Measurements from ENCODE around the gene HOXA3. TPM values are rescaled to one million over a fixed set of nuclear protein-coding genes. Genes with fewer than 3 reads are reported as not detected.

The HOXA3 gene
- total RNA-seq, 1 donor from 2014 or later, result 4.9 TPM

DNA sequence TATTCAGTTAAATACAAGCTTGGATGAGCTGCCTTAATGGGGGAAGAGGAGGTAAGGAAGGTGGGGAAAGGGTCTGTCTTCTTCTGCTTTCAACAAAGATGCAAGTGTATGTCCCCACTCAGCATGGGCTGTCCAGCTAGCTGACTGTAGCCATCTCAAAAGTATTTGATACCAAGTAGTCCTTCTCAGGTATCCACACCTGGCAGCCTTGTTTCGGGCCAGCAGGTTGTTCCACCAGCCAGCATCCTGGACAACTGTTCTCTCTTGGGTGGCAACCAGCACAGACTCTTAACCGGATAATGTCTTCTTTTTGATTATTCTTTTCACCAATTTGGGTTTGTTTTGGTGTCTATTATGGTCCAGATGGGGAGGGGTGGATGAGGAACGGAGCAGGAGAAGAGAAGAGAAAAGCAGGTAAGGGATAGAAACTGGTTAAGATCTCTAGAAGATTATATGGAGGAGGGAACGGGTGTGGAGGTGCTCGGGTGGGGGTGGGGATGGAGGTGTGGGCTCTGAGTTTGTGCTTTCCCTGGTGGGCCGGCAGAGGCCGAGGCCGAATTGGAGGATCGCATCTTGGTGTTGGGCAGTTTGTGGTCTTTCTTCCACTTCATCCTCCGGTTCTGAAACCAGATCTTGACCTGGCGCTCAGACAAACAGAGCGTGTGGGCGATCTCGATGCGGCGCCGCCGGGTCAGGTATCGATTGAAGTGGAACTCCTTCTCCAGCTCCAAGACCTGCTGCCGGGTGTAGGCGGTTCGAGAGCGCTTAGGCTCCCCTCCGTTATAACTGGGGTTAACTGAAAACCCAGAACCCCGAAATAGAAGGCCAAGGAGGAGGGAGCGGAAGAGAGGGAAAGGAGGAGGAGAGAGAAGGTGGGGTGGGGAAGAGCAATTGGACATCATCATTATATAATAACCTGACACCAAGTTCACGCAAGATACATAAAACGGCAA is 23.3 kb downstream of the HOXA3 start:
- DNase-seq, result no peak

DNA sequence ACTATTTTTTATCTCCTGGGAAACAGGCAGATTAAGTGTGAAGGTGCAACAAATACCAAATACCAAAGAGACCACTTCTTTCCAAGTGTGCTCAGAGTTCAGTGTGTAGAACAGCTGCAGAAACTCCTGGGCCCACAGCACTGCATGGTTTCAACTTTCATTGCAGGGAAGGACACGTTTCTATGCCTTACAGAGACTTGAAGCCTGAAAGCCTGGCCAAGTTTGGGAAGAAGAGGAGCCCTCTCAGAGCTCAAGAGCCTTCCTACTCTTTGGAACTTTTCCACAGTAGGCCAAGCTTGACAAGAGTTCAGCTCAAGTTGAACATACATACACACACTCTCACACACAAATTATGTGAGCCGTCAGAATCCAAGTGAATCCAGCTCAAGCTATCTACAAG is 24.3 kb downstream of the HOXA3 start:
- DNase-seq, result peak; percentile 52

DNA sequence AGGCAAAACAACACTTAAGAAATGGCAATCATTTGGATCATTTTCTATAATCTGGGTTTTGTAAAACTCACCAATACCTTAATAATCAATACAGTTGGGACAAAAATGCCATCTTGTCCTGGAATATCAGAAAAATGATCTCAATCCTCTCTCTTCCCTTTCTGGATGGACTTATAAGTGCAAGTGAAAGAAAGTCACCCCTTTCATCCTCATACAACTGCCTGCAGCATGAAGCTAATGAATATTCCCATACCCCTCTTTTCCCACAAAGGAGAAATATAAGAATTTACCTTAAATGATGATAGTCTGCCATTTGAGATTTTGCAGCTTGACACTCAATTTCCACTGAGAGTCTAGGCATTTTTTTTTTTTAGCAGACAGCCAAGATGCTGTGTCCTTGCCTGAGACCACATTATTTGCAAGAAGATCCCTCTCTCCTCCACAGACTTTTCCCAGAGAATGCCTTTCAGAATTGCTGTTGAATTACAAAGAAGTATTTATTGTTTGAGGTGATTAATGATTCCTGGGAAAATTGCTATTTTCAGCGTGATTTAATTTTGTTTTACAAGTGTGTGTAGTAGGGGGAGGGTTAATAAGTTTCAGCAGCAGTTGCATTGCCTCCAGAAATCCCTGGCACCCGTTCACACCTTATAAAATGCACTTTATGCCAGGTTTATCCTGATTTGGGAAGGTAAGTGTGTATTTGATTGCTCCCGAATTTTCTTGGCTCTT is 25.6 kb downstream of the HOXA3 start:
- DNase-seq, result no peak

DNA sequence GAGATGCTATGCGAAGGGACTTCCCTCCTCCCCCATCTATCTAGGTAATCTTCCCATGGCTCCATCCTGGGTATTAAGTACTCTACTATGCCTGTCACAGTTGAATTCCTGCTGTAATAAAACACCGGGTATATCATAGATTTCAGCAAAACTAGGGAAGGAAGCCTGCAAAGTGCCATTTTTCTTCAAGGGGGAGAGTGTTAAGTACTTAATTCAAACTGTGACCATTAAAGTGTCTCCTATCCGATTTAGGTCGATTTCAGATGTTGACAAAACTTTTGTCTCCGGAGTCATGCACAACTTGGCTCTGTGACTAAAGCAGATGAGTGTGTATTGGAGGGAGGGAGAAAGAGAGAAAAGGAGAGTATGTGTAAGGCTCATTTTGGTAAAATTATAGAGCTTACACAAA is 26.4 kb downstream of the HOXA3 start:
- no peak for DNase-seq

DNA sequence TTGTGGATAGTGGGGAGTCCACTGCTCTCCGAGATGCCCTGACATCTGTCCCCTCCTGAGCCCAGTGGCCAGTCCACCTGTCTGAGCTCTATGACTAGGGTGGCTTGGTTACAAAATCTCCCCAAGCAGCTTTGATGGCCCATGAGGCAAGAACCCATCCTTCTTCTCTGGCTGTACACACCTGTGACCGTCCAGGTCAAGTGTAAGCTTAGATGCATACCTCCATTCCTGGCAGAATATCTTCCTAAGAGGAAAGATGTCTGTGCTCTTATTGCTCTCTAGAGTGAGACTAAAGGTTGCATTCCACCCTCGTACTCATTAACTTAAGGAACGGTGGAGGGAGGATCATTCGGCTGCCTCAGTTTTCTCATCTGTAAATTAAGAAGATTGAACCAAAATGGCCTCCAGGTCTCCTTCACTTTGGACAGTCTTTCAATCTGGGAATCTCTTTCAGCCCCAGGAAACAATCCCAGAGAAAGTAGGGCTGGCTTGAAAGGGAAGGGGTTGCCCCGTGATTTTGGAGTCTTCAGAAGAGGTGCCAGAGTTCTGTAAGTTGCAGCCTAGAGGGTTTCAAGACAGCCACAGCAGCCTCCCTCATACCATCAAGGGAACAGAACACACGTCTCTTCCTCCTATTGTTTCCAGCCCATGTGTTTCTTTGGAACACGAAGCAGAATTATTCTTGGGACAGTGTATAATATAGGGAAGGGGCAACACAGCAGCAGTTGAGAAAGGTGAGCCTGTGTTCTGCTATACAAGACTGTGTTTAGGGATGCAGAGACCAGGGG is 27.3 kb downstream of the HOXA3 start:
- no peak for DNase-seq

DNA sequence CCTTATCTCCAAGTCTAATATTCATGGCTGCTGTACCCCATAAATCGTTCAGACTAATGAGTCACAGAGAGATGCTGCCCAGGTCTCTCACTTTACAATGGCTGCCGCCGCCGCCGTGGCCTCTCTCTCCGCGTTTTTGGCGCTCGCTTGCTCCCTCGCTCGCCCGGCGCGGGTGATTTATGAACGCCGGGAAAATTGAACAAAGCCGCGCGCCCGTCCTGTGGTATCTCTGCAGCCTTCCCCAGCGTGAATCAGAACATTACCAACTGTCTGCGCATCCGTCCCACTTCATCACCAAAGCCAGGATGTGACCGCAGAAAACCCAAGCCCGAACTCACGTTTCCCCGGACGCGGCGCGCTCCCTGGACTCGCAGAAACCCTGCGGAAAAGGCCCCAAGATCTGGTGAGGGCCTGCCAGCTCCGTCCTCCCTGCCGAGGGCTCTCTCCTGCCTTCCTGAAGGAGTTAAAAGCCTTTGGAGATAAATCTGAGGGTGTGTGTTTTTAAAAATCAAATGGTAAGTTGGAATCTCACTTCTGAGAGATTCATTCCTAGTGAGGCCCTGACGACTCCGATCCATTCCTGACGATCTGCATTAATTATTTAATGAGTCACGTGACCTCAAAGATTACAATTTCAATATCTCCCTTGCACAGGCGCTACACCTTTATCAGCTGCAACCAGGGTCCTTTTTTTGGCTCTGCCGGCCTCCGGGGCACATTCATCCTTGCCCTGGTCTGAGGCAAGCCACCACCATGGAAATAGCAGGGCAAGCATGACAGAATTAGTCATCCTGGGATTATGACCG is 28.1 kb downstream of the HOXA3 start:
- no peak for DNase-seq

DNA sequence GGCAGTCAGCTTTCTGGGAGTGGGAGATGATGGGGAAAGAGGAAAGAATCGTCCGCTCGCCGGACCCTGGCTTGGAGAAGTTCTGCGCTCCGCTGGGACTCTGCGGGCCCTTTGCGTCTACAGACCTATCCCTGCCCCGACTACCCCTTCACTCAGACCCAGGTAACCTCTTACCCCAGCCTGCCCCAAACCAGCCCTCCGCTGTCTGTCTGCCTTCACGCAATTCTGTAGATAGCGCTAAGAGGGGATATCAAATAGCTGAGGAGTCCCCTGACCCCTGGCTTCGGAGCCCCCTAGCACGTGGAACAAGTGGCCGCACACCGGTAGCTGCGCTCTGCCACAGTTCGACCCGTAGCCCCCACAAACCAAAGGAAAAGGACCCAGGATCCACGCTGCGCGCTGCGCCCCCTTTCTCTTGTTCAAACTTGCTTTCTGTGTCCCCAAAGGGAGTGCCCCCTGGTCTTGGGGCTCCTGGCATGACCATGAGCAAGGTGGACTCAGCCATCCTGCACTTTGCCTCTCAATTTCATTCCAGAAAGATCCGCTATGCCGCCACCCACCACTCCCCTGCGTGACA is 28.8 kb downstream of the HOXA3 start:
- no peak for DNase-seq

DNA sequence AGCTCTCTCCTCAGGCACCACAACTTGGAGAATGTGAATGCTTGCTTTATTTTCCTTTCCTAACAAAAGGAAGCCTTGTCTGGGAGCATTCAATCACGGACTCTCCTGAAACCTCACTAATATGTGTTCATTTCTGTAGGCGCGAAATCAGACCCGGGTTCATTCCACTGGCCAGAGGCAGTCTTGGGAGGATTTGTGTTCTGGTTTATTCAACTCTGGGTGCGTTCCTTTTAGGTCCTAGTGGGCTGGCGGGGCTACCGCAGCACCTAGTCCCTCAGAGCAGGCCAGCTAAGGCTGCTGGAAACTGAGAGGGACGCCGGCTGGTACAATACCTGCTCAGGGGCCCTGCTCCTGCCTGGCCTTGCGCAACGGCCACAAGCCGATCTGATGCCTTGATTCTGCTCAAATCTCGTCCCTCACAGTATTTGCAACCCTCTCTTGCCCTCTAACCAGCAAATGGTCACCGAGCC is 29.3 kb downstream of the HOXA3 start:
- no peak for DNase-seq

DNA sequence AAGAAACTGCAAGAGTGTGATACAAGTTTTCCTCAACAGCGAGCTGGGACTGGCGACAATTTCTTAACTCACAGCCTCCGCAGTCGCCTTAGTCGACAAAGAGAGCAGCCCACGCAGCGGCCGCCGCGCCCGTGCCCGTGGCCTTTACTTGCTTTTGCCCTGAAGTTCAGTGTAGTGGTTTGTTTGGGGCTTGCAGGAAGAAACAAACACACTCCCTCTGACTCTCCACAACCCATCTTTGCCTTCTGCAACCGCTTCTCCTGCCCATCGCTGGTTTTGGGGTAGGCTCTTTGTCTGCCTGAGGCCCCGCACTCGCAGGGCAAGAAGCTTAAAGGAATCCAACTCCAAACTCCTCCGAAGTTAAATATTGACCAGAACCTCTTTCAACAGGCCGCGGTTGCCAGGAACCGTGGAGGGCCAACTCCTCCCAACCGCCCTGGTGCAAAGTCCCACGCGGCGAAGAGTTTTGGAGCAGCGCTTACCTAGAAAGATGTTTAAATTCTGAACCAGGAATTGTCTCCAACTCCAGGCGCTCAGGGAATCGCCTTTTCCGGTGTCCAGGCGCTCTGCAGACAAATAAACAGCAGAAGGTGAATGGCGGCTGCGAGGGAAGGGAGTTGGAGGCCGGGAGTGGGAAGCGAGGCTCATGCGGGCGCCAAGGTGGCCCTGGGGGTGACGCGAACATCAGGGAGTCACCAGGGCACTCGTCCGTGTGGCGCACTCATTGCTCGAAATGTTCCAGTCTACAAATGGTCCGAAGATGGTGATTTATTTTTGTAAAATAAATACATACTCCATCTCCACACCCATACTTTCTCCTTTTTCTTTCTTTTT is 30.1 kb downstream of the HOXA3 start:
- DNase-seq, result no peak

DNA sequence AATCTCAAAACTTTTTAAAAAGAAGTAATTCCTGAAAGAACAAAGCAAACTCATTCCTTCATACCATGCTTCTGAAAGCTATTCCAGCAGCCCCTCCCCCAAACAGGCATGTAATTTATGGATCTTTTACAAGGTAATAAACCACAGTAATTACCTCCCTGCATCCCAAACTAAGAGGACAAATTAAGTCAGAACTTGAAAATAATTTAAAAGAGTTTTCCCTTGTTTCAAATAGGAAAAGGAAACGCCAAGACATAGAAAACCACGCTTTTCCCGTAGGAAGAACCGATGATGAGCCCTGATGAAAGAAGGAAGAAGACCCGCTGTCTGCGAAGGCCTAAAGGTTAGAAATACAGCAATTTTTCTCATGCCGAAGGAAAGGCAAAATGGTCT is 30.7 kb downstream of the HOXA3 start:
- no peak for DNase-seq

DNA sequence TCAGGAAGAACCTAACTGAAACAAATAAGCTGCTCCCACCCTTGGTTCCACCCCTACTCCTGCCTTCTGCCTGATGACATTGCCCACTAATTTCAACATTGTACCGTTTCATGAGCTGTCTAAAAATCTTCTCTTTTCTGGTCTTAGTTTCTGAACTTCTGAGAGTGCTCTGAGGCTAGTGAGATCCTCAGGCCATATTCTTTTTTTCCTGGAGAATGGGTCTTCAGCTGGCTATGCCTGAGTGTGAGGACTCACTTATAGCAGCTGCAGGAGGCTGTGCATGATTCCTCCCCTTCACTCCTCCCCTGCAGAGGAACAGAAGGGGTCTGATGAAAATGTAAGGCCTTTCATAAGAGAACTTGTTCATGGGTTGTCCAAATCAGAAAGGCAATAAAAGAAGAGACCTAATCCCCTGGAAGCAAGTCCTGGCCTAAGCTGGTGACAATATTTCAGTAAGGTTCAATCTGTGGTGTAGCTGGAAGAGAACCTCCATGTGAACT is 32.9 kb downstream of the HOXA3 start:
- DNase-seq, result no peak

DNA sequence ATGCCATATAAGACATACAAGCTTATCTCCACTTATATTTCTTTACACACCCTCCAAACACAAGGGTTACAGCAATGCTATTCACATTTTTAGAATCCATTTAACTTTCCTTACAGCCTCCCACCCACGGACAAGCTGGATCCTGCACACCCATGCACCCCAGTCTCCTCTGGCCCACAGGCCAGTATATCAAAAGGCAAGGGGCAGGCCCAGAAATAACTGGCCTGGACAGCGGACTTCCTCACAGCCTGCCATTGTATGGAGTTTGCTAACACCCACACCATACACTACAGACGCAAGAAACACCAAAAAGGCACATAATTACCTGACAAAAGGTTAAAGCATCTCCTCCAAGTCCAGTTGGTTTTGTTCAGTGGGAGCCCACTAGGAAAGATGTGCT is 33.8 kb downstream of the HOXA3 start:
- no peak for DNase-seq

DNA sequence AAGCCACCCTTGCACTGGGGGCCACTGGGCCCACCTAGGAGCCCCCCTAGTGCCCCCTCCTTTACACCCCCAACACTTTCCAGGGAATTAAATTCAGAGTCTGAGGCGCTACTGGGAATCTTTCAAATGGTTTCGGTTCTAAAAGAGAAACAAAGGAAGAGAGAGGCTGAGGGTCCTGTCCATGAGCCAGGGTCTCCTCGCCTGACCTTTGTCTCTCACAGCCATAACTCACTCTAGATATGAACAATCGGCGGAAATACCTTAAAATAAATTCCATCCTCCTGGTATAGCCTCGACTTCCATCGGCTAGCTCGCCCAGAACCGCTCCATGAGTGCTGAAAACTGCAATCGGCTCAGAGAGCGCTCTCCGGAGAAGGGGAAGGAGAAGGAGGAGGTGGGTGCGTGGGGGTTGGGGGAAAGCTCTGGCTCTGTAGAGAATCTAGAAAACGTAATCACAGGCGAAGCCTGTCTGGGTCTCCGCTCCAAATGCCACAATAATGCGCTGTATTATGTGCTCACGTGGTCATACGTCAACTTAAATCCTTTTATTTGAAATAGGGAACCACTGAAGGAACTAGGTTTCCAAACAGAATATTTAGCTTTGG is 34.4 kb downstream of the HOXA3 start:
- DNase-seq, result no peak

DNA sequence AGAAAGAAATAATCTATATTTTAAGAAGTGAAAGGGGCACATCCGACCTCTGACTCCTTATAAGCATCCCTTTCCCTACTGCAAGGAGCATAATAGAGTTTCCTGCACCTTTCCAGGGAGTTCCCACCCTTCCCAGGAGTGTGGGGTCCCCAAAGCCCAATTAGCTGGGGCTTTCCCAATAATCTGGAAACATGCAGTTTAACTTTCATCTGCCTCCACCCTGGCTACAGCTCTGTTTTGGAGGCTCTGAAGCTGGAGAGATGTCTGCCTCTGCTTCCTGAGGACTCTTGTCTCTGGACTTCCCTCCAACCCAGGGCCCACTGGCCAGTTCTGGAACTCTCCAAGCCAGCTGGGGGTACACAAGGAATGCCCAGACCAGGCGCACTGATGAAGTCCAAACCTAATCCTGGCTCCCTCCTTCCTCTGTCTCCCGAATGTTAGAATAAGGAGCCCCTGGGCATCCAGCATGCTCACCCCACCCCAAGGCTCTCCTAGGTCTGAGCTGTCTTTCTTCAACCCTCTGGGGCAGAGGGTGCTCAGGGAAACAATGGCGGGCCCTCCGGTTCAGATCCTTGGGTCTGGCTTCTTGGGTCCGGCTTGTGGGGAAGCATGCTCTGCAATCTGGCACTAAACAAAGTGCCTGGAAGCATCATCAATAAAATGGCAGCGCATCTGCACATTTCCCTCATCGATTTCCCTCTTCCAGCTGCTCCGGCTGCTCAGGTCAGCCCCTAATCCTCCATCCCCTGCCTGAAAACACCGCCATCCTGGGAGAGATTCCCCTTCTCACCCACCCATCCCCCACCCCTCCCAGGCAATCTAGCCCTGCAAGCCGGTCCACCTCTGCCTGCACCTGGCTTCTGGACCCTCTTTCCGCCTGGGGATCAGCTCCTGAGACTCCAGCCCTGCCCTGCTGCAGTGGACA is 35.2 kb downstream of the HOXA3 start:
- no peak for DNase-seq

DNA sequence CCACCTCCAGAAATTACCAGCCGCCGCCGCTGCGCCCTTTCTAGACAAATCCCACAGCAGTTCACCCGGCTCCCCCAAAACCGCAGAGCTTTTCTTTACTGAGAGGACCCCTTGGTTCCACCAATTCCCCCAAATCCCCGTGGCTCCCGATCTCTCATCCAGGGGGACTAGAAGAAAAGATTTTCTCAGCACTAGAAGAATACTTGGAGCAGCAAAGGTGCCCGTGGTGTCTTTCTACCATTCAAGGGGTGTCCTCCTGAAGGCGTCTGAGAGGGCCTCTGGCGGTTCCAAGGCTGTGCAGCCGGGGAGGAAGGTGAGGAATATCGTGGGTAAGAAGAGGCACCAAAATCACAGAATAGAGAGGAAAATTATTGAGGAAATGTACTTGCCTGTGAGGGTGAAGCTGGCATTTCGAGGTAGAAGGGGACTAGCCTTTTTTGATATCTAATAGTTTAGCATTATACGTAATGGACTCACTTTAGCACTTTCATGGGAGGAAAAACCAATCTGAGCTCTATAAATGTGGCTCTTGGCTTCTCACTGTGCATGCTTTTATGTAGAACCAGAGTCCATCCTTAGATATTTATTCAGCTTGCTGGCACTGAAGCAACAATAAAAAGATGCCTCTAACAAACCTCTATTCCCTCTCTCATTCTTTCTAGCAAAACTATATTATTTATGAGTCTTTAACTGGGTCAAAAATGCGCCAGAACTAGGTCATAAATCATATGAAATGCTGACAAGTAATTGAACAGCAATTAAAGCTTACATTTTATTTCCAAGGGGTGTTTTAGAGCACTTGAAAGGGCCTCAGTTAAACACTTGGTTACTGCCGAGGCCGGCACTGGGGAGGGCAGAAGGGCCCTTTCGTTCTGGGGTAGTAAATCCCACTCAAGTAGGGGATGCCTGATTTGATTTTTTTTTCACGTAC is 36.1 kb downstream of the HOXA3 start:
- no peak for DNase-seq

DNA sequence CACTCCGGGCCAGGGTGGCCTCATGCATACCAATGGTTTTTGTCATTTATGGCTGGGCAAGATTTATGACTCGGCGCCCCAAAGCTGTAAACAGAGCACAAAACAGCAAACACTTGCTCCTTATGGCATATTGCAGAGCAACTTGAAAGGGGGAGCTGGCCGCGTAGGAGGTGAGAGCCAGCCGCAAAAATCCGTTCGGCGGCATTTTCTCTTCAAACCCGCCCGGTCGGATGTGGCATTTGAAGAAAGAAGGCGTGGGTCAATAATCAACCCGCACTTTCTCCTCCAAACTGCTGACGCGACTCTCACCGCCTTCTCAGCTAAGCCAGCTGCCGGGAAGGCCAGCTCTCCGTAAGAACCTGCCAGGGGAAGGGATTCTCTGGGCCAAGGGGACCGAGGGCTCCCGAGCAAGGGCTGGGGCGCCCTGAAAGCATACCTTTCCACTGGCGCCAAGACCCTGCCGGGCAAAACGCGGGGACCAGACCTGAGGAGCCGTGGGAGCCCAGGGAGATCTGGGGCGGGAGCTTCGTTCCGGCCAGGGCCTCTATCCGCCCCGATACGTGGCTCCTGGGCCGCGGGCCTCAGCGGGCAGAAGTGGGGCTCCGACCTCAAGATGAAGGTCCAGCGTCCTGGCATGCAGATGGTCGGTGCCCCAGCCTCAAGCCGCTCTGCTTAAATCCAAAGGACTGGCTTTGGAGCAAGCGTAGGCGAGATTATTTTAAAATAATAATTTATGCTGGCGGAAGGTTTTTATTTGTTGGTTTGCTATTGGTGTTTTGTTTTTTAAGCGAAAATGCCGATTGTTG is 37.0 kb downstream of the HOXA3 start:
- DNase-seq, result no peak

DNA sequence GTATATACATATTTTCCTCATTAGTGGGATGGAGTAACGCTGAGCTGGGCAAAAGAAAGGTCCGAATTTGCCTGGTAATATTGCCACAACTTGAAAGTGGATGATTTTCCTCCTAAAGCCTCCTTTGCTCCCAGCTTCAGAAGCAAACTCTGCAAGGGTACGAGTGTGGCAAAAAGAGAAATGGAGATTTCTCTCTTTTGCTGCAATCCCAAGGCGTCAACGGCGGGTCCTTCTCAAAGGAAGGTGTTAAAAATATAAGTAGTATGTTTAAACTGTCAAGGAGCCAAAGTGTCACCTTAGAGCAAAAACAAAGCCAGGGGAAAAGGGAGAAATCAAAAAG is 37.5 kb downstream of the HOXA3 start:
- no peak for DNase-seq

Measured in skin of body (tissue), 2 donors.